ENCODE data around the gene TGFB1I1.
"Not testable (repeated sequence)": the region's sequence is repeated elsewhere in the genome, so short reads cannot be mapped to it uniquely, and the experiment has no call there.

The TGFB1I1 gene

DNA sequence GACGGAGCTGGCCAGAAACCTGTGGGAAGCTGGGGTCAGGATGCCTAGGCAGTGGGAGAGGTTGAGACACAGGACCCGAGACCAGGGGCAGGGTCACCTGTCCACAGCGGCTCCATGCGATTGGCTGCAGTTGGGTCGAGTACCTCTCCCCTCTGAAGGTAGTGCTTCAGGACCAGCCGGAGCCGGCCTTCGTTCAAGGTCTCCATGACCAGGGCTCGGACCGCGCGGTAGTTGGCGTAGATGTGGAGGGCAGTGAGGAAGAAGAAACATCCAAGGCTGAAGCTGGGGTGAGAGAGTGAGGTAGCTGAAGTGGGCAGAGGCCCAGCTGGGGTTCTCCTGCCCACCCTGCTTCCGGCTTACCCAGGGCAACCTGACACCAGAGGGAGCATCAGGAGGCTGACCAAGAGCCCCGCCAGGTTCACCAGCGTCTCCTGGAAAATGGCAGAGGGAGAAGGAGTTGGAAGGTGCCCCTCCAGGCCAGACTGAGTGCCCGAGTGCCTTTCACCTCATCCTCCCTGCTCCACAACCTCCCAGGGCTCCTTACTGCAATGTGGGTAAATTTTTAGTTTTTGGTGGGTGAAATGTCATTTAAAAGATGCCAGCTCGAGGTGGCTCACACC, 21.7 kb downstream of the TGFB1I1 start:
- DNase-seq (ENCODE audit: extremely low read depth, low read depth), result no peak
- TF ChIP-seq, protein P1, sequence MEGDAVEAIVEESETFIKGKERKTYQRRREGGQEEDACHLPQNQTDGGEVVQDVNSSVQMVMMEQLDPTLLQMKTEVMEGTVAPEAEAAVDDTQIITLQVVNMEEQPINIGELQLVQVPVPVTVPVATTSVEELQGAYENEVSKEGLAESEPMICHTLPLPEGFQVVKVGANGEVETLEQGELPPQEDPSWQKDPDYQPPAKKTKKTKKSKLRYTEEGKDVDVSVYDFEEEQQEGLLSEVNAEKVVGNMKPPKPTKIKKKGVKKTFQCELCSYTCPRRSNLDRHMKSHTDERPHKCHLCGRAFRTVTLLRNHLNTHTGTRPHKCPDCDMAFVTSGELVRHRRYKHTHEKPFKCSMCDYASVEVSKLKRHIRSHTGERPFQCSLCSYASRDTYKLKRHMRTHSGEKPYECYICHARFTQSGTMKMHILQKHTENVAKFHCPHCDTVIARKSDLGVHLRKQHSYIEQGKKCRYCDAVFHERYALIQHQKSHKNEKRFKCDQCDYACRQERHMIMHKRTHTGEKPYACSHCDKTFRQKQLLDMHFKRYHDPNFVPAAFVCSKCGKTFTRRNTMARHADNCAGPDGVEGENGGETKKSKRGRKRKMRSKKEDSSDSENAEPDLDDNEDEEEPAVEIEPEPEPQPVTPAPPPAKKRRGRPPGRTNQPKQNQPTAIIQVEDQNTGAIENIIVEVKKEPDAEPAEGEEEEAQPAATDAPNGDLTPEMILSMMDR (IDR thresholded peaks at IDR 0.05; ENCODE audit: low read depth, low read length), result no peak

DNA sequence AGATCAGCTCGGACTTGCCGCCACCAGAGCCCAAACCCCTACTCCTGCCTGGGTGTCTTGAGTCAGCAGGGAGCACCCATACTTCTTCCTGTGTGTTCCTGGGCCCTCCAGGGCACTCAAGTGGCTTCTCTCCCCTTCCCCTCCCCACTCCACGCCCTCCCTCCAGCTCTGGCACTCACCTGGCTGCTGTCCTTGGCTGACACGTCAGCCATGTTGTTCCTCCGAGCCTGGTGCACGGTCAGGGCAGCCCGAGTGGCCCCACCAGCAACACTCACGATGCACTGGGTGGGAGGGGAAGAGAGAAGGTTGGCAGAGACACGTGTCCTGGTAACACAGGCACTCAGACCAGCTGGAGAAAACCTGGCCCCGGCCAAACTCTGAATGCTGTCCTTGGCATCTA, 24.7 kb downstream of the TGFB1I1 start:
- TF ChIP-seq, protein P1 (IDR thresholded peaks at IDR 0.05; ENCODE audit: low read depth, low read length), result no peak
- no peak for DNase-seq (ENCODE audit: extremely low read depth, low read depth)

DNA sequence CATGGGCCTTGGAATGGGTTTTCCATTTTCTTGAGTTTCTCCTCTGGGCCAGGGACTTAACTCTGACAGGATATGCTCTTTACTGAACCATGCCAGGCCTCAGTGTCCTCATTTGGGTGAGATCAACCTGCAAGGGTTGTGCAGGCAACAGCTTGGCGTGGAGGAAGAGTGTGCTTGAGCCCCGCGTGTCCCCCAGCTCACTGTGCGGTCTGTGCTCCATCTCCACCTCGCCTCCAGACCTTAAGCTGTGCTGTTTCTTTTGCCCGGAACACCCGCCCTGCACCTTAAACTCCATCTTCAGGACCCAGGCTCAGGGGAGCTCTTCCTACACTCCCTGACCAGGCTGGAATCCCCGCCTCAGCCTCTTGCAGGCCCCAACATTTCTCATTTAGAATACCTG, 26.5 kb downstream of the TGFB1I1 start:
- DNase-seq (ENCODE audit: extremely low read depth, low read depth), result no peak
- TF ChIP-seq, protein P1 (IDR thresholded peaks at IDR 0.05; ENCODE audit: low read depth, low read length), result no peak

DNA sequence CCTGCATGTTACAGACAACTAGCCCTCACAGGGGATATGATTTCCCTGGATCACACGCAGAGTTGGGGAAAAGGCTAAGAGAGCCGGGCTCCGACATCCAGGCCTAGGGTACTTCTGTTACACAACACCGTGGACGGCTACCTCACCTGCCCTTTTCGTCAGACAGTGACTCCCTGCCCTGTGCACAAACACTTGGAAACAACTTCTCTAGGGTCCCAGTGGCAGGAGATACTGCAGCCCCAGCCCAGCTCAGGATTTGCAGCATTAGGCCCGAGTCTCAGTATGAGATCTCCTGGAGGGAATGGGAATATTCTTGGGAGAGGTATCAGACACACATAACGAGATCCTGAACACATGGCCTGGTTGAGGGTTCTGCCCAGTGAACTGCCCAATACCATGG, 28.0 kb downstream of the TGFB1I1 start:
- no peak for DNase-seq (ENCODE audit: extremely low read depth, low read depth)
- TF ChIP-seq, protein P1 (IDR thresholded peaks at IDR 0.05; ENCODE audit: low read depth, low read length), result no peak

DNA sequence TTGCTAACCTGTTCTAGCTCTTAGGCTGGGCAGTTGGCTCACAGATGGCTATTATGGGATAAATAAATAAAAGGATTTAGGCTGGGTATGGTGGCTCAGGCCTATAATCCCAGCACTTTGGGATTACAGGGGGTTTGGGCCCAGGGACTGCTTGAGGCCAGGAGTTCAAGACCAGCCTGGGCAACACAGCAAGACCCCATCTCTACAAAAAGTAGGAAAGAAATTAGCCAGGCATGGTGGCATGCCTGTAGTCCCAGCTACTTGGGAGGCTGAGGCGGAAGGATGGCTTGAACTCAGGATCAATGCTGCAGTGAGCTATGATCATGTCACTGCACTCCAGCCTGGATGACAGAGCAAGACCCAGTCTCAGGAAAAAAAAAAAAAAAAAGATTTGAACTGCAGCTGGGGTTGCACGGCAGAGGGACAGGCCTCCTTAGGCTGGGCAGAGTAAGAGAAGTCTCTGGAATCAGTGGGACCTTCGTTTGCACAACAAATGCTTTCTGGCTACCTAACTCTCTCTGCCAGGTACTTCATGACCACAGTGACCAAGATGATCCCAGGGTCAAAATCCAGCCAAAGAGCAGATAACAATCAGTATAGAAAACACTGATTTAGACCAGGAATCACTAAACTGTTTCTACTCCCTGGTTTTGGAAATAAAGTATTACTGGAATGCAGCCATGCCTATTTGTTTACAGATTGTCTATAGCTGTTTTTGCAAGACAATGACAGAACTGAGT, 29.4 kb downstream of the TGFB1I1 start:
- TF ChIP-seq, protein P1 (IDR thresholded peaks at IDR 0.05; ENCODE audit: low read depth, low read length), result no peak
- DNase-seq (ENCODE audit: extremely low read depth, low read depth), result no peak

DNA sequence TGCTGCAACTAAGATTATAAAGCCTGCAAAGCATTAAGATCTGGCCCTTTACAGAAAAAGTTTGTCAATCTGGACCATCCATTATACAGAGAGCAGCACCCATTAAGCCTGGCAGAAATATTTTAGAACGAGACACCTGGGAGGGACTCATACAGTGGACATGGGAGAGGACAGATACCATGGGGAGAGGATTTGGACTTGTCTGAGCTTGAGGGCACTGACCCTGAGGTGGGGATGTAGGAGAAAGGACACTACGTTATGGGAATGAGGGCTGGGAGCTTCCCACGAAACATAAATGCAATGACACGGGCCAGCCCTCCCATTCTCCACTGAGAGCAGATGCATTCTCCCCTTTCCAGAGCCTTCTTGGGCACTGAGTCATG, 30.0 kb downstream of the TGFB1I1 start:
- DNase-seq (ENCODE audit: extremely low read depth, low read depth), result no peak
- TF ChIP-seq, protein P1 (IDR thresholded peaks at IDR 0.05; ENCODE audit: low read depth, low read length), result no peak

DNA sequence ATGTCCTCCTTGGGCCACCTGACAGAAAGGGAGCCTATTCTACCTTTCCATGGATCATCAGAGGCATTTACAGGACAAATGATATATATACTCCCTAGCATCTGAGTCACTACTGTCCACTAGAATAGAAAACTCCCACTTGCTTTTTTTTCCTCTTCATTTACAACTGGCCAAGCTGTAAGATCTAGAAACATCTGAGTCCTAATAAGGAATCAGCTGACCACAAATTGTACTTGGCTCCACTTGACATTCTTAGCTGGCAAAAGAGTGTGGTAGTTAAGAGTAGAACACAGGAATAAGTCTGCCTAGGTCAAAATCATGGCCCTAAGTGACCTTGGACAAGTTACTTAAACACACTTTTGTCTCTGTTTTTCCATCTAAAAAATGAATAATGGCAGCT, 31.0 kb downstream of the TGFB1I1 start:
- TF ChIP-seq, protein P1 (IDR thresholded peaks at IDR 0.05; ENCODE audit: low read depth, low read length), result no peak
- no peak for DNase-seq (ENCODE audit: extremely low read depth, low read depth)

DNA sequence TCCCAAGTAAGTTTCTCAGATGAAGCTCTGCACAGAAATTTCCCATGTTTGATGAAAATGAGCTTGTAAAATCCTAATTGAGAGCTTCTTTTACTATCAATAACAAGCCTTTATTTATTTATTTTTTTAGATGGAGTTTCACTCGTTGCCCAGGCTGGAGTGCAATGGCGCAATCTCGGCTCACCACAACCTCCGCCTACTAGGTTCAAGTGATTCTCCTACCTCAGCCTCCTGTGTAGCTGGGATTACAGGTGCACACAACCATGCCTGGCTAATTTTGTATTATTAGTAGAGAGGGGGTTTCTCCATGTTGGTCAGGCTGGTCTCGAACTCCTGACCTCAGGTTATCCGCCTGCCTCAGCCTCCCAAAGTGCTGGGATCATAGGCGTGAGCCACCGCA, 31.6 kb downstream of the TGFB1I1 start:
- DNase-seq (ENCODE audit: extremely low read depth, low read depth), result not testable (repeated sequence)

Data from AG09319 (cell line).